Measurements from ENCODE around the gene MLLT11.
A peak's percentile ranks its signal among the peaks of the same experiment; 100 is the strongest.

- TF ChIP-seq CTCF (IDR thresholded peaks at IDR 0.05) (no peak), POLR2A (IDR thresholded peaks at IDR 0.05) (peak in 1 of 2 donors; percentile 30)
These were observed 8.9 kb downstream of the MLLT11 start for GRCh38 chr1:151069103-151069486.

Data from thyroid gland (tissue), 4 donors.